NCI-H1417 (cell line): ENCODE results near the gene CFD.

Experiments
- DNase-seq, 3 experiments: peaks; one replicate each; lab custom pipeline; 2025; lab: John Stamatoyannopoulos, UW

CFD gene

GRCh38 chr19:888581-889385 lies 29.3 kb downstream of the CFD start:
- DNase-seq: no peak

GRCh38 chr19:889662-890295 lies 30.3 kb downstream of the CFD start:
- DNase-seq: no peak

GRCh38 chr19:890831-891230 lies 31.4 kb downstream of the CFD start:
- no peak for DNase-seq

GRCh38 chr19:891421-892200 lies 32.1 kb downstream of the CFD start:
- DNase-seq: peak; percentile 42 to 69 (median 65)

- peak in 2 of 3 experiments; percentile 62 to 65 for DNase-seq
Observed at GRCh38 chr19:892243-892893, 32.9 kb downstream of the CFD start.

GRCh38 chr19:892894-893689 lies 33.6 kb downstream of the CFD start, which contains the start of the genes MED16 and RNU6-9:
TSS of gene MED16 (minus strand) at chr19:893187. CDS start at chr19:891131, 2,056 bp downstream.
TSS of gene RNU6-9 (plus strand) at chr19:893484.
- peak; percentile 95 to 99 (median 98) for DNase-seq

- DNase-seq: no peak
Observed at GRCh38 chr19:896434-896833, 37.0 kb downstream of the CFD start.

- no peak for DNase-seq
Observed at GRCh38 chr19:896999-897398, 37.5 kb downstream of the CFD start.

GRCh38 chr19:897442-898039 lies 38.1 kb downstream of the CFD start:
- no peak for DNase-seq

- DNase-seq: peak in 2 of 3 experiments; percentile 97 to 99
Observed at GRCh38 chr19:898663-899062, 39.2 kb downstream of the CFD start.

GRCh38 chr19:899336-900042 lies 40.0 kb downstream of the CFD start:
- DNase-seq: no peak

GRCh38 chr19:900043-900301 lies 40.5 kb downstream of the CFD start:
- no peak for DNase-seq

- DNase-seq: no peak
Observed at GRCh38 chr19:900302-901111, 41.0 kb downstream of the CFD start.

- no peak for DNase-seq
Observed at GRCh38 chr19:901216-902092, 42.0 kb downstream of the CFD start.

- no peak for DNase-seq
Observed at GRCh38 chr19:902093-902370, 42.6 kb downstream of the CFD start.

GRCh38 chr19:902446-903226 lies 43.2 kb downstream of the CFD start:
- DNase-seq: no peak

GRCh38 chr19:903266-903797 lies 43.9 kb downstream of the CFD start:
- DNase-seq: peak; percentile 64 to 98 (median 95)

- DNase-seq: no peak
Observed at GRCh38 chr19:904545-904944, 45.1 kb downstream of the CFD start.
